HG02973 (cell line): ENCODE measurements around the gene SMYD3.
"Not testable (repeated sequence)": the region's sequence is repeated elsewhere in the genome, so short reads cannot be mapped to it uniquely, and the experiment has no call there.

Source experiments
- ATAC-seq: cut with Tn5 transposase; IDR thresholded peaks from one replicate; pipeline ENCODE4 v1.9.1; 2021; ENCODE audit warnings: moderate library complexity; ENCODE audit not compliant: unreplicated experiment

Gene SMYD3

DNA sequence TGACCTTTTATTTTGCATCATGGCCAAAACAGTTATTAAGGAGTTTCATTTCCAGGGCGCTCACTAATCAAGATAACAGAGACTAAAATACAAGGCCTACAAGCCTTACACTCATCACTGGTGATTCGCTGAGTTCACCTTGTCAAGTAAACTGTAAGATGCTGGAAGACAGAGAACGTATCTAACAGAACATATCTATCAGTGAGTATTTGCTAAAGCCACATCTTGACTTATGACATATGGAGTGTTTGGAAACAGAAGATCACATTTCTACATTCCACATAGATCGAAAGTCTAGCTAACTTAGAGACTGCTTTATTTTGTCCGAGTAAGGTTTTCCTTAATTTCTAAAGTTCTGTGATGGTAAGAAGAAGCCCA, 506.5 kb downstream of the SMYD3 start:
- ATAC-seq, result no peak

DNA sequence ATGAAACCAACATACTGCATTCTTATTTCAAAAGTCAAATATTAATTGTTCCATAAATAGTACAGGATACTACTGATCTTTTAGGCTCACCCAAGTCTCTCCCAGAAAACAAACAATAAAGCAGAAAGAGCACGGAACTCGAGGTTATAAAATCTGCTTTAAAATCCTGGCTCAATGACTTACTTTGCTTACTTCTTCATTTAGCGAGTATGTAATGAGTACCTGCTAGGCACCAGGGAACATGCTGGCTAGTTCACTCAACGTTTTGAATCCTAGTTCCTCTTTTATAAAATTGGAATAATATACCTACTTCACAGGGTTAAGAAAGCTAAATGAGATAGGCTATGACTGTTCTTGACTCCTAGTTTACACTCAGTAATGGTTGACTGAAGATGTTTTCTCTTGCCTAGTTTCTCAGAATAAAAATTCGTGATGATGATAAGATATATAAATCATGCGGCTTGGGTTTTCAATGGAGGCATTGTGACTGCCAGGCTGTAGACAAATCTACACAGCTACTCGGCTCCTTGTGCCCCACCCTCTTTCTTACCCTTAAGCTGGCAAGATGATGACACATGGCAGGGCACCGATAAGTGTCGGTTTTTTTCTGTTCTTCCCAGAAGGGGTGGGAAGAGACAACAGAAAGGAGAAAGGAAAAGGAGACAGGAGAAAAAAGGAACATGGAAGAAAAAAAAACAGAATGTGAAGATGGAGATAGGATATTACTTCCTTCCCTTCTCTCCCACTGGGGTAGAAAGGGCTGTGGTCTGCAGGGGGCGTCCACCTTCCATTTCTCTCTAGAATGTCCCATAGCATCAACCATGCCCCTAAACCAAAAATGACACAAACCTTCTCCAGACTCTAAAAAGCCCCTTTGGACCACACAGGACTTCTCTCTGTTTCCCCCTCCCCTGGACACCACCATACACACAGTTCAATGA, 507.1 kb downstream of the SMYD3 start:
- ATAC-seq, result peak; percentile 91

DNA sequence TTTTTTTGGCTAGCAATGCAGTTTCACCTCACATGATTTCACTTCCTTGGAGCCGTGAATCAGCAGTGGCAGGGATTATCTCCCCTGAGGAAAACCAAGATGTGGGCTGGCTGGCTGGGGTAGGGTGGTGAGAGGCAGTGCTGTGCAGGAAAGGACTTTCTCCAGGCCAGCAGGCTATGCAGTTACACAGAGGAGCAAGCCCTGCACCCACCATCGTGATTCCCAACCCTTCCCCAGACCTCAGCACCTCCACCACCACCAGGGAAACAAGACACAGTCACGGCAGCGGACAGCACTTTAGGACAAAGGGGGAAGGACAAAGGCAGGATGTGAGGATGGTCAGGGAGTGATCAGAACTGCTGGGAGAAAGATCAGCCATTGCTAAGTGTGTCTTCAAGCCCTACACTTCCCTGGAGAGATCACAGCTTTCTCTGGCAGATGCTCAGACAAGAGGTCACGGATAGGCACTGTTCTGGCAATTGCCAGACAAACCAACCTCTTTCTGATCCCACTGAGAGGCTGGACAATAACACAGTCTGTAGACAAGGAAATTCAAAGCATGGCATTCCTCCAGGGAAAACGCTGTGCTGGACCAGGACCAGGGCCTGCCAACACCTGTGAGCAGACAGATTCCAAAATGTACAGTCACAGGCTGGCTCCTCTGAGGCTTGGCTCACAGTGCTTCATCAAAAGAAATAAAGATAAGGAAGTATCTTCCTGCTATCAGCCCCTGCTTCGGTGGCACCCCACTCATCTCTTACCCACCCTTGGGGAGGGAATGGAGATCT, 509.4 kb downstream of the SMYD3 start:
- no peak for ATAC-seq

DNA sequence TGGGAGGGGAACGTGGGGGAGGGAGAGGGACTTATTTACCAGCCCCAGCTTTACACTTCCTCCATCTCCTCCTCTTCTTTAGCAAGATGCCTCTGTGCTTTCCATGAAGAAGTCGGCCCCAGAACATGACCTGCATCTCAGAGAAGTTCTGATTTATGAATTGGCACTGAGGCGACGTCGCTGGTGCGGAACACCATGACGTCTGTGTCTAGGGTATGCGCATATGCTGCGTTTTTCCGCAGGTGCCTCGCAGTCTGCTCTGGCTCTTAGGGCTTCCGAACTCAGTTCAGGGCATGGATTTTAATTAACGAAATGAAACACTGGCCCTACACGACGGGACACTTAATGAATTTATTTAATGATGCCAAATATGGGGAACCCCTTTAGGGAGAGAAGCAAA, 510.3 kb downstream of the SMYD3 start:
- ATAC-seq, result no peak

DNA sequence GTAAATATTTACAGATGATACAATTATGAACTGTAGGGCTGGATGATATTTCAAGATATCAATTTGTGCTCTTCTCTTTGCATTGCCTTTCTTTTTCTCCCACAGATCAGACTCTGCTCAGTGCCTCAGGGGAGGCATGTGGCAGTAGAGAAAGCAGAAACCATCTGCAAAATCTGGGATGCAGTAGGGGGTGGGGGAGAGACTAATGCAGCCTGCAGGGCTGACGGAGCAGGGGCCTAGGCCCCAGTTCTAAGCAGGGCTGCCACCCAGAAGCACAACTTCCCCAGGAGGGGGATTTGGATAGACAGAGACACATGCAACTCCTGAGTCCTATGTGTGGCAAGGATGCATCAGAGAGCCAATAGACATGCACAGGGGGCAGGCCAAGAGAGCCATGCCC, 511.6 kb downstream of the SMYD3 start:
- ATAC-seq, result no peak

DNA sequence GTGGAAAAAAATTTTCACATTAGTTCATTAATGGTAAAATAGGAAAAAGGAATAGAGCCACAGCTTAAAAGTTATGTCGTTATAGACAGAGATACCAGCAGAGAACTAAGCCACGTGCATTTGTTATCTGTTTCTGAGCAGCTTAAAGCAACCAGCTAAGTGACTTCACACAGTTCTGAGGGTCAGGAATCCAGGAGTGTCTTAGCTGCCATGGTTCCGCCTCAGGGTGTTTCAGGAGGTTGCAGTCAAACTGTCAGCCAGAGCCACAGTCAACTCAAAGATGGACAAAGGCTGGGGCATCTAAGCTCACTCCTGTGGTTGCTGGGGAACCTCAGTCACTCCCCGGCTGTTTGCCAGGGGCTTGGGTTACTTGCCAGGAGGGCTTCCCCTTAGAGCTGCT, 515.8 kb downstream of the SMYD3 start:
- no peak for ATAC-seq

DNA sequence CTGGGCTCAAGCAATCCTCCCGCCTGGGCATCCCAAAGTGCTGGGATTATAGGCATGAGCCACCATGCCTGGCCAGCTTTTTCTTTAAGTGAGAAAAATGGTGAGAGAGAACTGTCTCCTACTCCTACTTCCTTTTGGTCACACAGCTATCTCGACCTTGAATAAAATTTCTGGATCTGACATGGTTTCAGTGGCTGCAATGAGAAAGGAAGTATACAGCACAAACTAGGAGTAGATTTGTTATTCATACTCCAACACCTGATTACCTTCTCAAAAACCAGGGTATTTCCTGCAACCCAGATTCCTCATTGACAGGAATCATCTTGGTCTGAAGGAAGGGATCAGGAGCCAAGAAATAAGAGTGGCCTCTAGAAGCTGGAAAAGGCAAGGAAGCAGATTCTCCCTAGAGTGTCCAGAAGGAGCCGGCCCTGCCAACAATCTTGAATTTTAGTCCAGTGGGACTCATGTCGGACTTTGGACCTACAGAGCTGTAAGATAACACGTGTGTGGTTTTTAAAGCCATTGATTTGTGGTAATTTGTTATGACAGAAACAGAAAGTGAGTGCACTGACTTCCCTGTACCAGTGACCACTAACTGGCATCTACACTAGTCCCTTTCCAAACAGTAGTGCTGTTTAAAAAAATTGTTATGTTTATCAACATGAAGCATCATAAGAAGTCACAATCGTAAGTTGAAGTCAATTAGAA, 516.6 kb downstream of the SMYD3 start:
- ATAC-seq, result peak; percentile 78

DNA sequence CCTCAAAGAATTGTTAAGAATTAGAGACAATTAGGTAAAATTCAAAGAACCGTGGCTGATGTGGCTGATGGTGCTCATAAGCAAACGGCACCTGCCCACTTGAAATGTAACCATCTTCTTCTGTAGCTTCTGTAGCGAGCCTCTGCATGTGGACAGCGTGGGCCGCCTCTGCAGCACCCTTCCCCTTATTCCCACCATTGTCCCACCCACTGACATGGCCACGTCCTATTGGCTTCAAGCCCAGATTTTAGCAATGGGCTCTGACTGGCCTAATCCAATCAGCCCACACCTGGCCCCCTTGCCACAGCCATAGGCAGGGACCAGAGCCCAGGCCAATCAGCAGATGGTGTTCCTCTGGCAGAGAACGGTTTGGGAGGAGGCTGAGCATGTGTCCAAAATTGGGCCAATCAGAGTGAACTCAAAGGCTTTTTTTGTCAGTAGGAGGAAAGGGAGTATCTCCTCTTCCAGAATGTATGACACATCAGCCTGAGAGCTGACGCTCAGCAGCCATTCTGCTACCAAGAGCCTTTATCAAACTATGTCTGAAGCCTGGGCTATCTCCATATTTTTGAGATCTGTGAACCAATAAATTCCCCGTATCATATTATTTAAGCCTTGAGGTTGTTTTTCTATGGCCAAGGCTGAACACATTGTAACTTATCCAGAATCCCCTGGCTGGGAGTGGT, 518.5 kb downstream of the SMYD3 start:
- no peak for ATAC-seq

DNA sequence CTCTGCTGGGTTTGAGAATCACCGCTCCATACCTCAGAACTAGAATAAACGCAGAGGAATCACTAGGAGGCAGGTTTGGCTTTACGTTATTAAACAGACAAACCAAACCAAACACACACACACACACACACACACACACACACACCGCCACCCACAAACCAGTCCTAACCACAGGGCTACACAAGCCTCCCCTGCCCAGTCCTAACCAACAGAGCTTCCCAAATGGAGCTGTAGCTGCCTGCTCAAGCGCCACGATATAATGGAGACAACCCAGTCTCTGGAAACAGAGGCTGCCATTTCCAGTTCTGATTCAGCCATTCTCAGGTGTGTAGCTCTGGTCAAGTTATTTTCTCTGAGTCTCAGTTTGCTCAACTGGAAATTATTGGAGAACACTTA, 519.1 kb downstream of the SMYD3 start:
- no peak for ATAC-seq

DNA sequence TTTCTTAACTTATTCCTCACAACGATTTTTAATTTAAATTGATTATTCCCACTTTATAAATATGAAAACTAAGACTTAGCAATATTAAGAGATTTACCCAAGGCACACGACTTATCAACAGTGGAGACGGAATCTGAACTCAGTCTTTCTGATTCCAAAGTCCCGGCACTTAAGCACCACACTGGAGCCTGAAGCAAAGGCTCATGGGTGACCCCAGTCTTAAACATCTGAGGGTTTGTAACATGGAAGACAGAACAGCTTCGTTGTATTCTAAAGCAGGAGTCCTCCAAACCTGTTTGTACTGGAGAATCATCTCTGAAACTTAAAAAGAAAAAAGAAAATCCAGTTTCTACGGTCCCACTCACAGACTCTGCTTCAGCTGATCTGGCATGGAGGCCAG, 519.5 kb downstream of the SMYD3 start:
- no peak for ATAC-seq

DNA sequence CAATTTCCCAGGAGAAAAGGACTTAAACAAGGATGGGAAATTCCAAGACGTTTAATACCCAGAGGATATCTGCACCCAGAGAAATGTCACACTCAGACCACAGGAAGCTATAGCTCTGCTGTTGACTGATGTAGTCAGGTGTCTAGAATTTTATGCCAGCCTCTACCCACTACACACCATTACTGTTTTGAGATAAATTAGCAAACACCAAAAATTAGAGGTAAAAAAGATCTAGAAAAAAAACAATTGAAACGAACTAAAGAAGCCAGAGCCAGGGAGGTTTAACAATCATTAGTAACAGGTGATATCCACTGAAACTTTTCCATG, 519.9 kb downstream of the SMYD3 start:
- ATAC-seq, result no peak

DNA sequence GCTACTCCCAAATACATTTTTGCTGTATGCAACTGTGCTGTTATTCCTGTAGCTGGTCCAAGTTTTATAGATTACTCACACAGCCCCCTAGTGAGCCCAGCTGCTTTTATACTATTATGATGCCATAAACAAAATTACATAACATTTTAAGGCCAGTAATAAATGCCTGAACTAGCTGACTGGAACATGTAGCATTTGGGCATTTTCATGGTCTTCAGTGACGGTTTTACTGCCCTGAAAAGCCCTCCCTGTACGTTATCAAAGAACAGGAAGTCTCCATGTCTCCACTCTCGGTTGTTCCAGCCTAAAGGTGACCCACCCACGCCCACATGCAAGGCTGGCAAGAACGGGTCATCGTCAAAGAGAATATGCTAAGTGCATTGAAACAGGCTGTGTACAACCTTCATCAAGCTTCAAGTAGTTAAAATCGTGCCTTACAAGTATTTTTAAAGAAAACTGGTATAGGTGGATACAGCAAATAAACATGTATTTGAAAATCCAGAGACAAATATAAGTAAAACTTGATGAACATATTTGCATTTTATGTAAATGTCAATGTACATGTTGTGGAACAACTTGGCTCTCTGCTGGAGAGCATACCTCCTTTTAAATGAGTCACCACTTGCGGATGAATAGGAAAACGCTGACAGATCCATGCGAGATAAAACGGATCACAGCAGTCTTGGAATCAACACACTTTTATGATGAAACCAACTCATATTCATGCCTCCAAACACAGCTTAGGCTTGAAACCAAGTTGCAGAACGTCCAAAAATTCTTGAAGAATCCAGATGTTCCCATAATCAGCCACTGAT, 520.5 kb downstream of the SMYD3 start:
- no peak for ATAC-seq

DNA sequence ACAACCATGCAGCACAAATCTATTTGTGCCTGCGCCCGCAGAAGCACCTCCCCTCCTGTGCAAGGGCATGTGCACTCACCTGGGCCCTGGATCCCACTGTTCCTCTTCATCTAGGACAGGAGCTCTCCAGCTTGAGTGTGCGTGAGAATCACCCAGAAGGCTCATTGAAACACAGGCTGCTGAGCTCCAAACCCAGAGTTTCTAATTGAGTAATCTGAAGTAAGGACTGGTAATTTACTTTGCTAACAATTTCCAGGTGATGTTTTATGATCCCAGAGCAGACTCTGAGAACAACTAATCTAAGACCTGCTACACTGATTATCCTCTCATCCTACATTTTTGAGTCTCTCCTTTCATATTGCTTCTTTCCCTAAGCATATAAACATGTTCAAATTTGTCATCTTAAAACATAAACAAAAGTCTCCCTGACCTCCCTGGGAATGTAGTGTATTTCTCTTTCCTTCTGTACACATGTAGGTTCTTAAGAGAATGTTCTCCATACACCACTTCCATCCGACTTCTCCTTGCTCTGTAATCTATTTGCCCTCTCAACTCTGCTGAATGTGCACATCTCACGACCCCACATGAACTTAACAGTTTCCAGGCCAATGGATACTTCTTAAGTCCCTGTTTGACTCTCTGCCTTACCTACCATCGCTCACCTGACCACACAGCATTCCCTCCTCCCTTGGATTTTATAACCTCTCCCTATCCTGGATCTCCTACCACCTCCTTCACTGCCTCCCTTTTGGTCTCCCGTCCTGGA, 522.5 kb downstream of the SMYD3 start:
- ATAC-seq, result no peak

DNA sequence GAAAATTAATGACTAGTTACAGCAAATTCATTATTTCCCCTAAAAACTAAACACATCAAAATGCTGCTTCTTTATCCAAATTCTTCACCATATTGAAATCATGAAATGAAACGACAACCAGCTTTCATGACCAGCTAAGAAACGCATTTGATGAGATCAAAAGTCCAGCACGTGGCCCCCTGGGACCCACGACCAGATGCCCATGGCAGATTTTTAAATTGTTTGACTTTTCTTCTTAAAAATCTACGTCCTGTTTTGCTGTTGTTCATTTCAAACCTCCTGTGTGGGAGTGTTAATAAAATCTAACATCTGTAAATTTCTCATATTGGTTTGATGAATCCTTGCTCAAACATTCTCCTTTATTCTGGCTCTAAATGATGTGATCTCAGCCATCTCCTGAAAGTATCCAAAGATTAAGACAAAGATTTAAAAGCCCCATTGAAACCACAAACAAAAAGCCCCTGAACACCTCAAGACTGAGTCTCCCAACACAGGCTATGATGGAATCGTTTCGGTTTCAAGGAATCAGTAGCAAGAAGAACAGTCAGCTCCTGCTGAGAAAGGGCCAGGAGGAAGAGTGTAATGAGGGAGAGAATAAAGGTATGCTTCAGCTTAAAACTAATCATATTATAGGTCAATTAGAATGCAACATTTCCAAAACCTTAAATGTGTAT, 523.6 kb downstream of the SMYD3 start:
- ATAC-seq, result no peak

DNA sequence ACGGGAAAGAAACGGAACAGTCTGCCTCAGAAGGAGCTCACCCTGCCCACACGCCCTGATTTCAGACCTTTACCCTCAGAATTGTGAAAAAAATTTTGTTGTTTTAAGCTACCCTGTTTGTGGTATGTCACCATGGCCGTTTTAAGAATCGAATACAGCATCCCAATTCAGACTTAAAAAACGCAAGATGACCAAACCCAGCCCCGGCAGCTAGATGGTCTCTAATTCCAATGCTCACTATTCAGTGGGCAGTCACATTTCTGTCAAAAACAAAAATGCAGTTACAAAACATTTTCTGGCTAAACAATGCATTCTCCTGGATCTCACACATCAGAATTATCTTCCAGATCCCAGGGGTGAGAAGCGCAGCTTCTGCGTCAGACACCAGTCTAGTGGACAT, 527.5 kb downstream of the SMYD3 start:
- ATAC-seq, result no peak

DNA sequence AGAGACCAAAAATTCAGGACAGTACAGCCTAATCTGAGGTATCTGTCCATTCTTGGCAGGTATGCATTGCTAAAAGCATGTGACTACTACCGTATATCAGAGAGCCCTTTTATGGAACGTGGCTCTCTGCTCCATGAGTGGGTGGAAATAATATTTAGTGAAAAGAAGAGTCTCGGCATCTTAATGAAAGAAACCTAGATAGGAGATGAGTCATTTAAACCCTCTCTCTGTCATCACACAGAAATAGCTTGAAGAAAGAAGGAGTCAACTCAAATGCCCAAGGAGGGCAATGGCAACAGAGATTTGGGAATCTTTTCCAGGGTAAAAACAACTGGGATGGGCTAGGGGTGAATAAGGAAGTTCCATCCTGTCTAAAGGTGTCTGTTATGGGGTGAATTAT, 528.2 kb downstream of the SMYD3 start:
- no peak for ATAC-seq

DNA sequence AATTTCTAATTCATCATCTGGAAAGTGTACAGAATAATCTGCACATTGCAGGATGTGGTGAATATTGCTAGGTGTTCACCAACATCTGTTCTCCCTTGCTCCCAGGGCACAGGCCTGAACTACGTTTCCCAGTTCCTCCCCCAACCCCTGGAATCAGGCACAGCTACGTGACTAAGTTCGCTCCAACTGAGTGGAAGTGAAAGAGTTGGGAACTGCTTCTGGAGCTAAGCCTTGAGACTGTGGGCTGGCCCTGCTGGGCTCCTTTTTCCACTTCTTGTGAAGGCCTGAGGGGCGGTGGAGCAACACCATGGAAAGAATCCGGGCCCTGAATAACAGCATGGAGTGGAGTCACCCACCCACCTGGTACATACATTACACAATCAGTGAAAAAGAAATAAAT, 534.6 kb downstream of the SMYD3 start:
- ATAC-seq, result no peak

DNA sequence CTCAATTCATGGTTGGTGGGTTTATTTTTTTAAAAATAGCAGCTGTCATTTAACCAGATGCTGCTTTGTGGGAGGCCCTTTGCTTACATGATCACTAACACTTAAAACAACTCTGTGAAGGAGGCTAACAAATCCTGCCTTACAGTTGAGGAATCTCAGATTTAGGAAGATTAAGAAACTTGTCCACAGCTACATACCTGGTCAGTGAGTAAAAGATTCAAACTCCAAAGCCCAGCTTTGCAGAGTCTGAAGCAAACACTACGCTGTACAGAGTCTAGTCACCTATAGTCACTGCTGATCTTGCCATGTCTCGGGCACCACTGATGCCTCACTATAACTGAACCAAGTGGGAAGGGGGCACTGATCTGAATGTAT, 535.4 kb downstream of the SMYD3 start:
- no peak for ATAC-seq

DNA sequence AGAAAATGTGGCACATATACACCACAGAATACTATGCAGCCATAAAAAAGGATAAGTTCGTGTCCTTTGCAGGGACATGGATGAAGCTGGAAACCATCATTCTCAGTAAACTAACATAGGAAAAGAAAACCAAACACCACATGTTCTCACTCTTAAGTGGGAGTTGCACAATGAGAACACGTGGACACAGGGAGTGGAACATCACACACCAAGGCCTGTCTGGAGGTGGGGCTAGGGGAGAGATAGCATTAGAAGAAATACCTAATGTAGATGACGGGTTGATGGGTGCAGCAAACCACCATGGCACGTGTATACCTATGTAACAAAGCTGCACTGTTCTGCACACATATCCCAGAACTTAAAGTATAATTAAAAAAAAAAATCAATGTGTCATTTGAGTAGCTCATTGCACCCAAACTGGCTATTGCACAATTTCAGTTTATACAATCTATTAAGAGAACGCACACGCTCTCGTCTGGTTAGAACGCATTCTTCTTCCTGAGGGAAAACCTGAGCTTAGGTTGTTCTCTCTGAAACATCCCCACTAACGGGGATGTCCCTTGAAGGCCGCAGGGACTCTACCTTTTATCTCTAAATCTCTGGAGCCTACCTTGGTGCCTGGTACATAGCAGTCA, 535.9 kb downstream of the SMYD3 start:
- ATAC-seq, result not testable (repeated sequence)
